ENCODE results near the gene NAP1L4.

DNA sequence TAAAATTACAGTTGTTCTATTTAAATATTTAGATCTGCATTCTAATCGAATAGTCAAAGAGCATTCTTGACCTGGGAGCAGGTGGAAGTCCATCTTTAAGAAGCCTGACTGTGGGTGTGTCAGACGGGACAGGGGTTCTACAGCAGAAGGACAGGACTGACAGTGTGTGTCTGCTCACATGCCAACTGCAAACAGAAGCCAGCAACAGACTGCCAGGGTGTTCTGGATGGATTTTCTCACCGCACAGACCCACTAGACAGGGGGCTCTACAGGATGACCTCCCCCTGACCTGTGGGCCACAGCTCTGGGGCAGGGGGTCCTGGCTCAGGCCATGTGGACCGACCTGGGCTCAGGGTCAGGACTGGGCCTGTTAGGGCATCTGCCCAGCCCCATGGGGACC lies 22.8 kb upstream of the NAP1L4 start:
- TF ChIP-seq, protein P1, sequence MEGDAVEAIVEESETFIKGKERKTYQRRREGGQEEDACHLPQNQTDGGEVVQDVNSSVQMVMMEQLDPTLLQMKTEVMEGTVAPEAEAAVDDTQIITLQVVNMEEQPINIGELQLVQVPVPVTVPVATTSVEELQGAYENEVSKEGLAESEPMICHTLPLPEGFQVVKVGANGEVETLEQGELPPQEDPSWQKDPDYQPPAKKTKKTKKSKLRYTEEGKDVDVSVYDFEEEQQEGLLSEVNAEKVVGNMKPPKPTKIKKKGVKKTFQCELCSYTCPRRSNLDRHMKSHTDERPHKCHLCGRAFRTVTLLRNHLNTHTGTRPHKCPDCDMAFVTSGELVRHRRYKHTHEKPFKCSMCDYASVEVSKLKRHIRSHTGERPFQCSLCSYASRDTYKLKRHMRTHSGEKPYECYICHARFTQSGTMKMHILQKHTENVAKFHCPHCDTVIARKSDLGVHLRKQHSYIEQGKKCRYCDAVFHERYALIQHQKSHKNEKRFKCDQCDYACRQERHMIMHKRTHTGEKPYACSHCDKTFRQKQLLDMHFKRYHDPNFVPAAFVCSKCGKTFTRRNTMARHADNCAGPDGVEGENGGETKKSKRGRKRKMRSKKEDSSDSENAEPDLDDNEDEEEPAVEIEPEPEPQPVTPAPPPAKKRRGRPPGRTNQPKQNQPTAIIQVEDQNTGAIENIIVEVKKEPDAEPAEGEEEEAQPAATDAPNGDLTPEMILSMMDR (IDR thresholded peaks at IDR 0.05) = no peak
- TF ChIP-seq POLR2A (IDR thresholded peaks at IDR 0.05) = no peak

Measured in right lobe of liver (tissue), 4 donors.